PC-9 (cell line): Measurements from ENCODE around the gene GALNT13. TPM values are rescaled to one million over a fixed set of nuclear protein-coding genes. Genes with fewer than 3 reads are reported as not detected.

Experiments used
- BruUV-seq: library from RNA; stranded (reverse); fragments of 400-500 nt; replicated peaks from 2 replicates; lab custom pipeline; 2021; lab: Mats Ljungman, UMichigan
- CTCF ChIA-PET: fragments of 300-600 bp; sonication (Branson Sonifier 250); formaldehyde crosslinking; loops from one replicate; lab custom pipeline; 2022; ENCODE audit warnings: antibody characterized with exemption; lab: Charles Lee
- POLR2A ChIA-PET: fragments of 300-600 bp; sonication (Branson Sonifier 250); formaldehyde crosslinking; loops from one replicate; lab custom pipeline; 2022; ENCODE audit warnings: antibody characterized with exemption; ENCODE audit not compliant: unreplicated experiment; lab: Charles Lee
- DNase-seq, 2 experiments: peaks; one replicate each; pipeline versions ENCODE4 v3.0.0 to v3.0.0-alpha.2; 2015 to 2022; ENCODE audit warnings: mixed read lengths in 1 of 2
- H2AFZ ChIP-seq: fragments of 200-600 bp; sonication (generic); 2 replicates; pipeline ENCODE4 v1.8.1; 2017; ENCODE audit warnings: antibody characterized with exemption
- H3F3A ChIP-seq: fragments of 200-600 bp; sonication (generic); 2 replicates; pipeline ENCODE4 v1.8.1; 2017; ENCODE audit warnings: antibody characterized with exemption, mild to moderate bottlenecking, low read depth; ENCODE audit not compliant: insufficient read depth
- H3K27ac ChIP-seq: fragments of 200-600 bp; sonication (generic); 2 replicates; pipeline ENCODE4 v1.6.1; 2016; ENCODE audit warnings: mixed run types
- H3K27me3 ChIP-seq: fragments of 200-600 bp; sonication (generic); 2 replicates; pipeline ENCODE4 v1.6.1; 2016; ENCODE audit warnings: low read depth, mixed run types; ENCODE audit not compliant: insufficient read depth
- H3K36me3 ChIP-seq: fragments of 200-600 bp; sonication (generic); 2 replicates; pipeline ENCODE4 v1.6.1; 2016; ENCODE audit warnings: low read depth, mixed run types
- H3K4me1 ChIP-seq: fragments of 200-600 bp; sonication (generic); replicated peaks from 2 replicates; pipeline ENCODE4 v1.6.1; 2016; ENCODE audit warnings: mixed run types; ENCODE audit not compliant: insufficient read depth
- H3K4me2 ChIP-seq: fragments of 200-600 bp; sonication (generic); 2 replicates; pipeline ENCODE4 v1.6.1; 2017; ENCODE audit warnings: mixed run types
- H3K4me3 ChIP-seq: fragments of 200-600 bp; sonication (generic); 2 replicates; pipeline ENCODE4 v1.6.1; 2016; ENCODE audit warnings: mixed run types
- H3K79me2 ChIP-seq: fragments of 200-600 bp; sonication (generic); 2 replicates; pipeline ENCODE4 v1.6.1; 2017; ENCODE audit warnings: low read depth, mixed run types
- H3K9me2 ChIP-seq: fragments of 200-600 bp; sonication (generic); 2 replicates; pipeline ENCODE4 v1.8.1; 2017; ENCODE audit warnings: mild to moderate bottlenecking; ENCODE audit not compliant: insufficient read depth
- H3K9me3 ChIP-seq: fragments of 200-600 bp; sonication (generic); 2 replicates; pipeline ENCODE4 v1.8.1; 2016; ENCODE audit warnings: low read depth; ENCODE audit not compliant: insufficient read depth
- H4K20me1 ChIP-seq: fragments of 200-600 bp; sonication (generic); 2 replicates; pipeline ENCODE4 v1.8.1; 2017; ENCODE audit not compliant: insufficient read depth
- CTCF ChIP-seq: fragments of 200-600 bp; sonication (generic); conservative IDR thresholded peaks from 2 replicates; pipeline ENCODE4 v1.6.1; 2017; ENCODE audit warnings: mixed run types, antibody characterized with exemption, mild to moderate bottlenecking, moderate library complexity
- EZH2 ChIP-seq: fragments of 200-600 bp; sonication (generic); IDR thresholded peaks from 2 replicates; pipeline ENCODE4 v1.8.0; 2017; ENCODE audit warnings: antibody characterized with exemption, low read depth
- intact Hi-C: fragments of 100-400 bp; cut with micrococcal nuclease; formaldehyde crosslinking; loops from one replicate; pipeline ENCODE4 v1.10.0; 2022; ENCODE audit not compliant: unreplicated experiment
- total RNA-seq: library from RNA; stranded (reverse); gene quantifications from 2 replicates; pipeline ENCODE4 v1.2.3, GENCODE V29; 2021

The GALNT13 gene
- total RNA-seq, 1 experiment from 2014 or later, result 3.6 TPM

GRCh38 chr2:154422251-154422650 lies 550.5 kb downstream of the GALNT13 start:
- BruUV-seq, result no TSS peak
- Histone ChIP-seq H3K9me3 (no peaks in the 10 kb centered on the region), H3K4me3 (no peak overlapping the region), H3K4me2 (no peak overlapping the region), H3K79me2 (no peaks in the 10 kb centered on the region), H4K20me1 (no peaks in the 10 kb centered on the region), H3K27ac (no peak overlapping the region), H3K4me1 (no peaks in the 10 kb centered on the region), H3F3A (no peaks in the 10 kb centered on the region), H3K27me3 (no peaks in the 10 kb centered on the region), H3K36me3 (no peaks in the 10 kb centered on the region), H2AFZ (no peak overlapping the region), H3K9me2 (no peaks in the 10 kb centered on the region)
- intact Hi-C loops, result no loop called here
- DNase-seq, result no peak
- ChIA-PET POLR2A (no interaction called here), CTCF (no interaction called here)
- no peak for TF ChIP-seq EZH2
- TF ChIP-seq CTCF, result no peak

GRCh38 chr2:154425994-154426393 lies 554.3 kb downstream of the GALNT13 start:
- no peaks in the 10 kb centered on the region for H4K20me1 ChIP-seq
- ChIA-PET CTCF (no interaction called here), POLR2A (no interaction called here)
- no peaks in the 10 kb centered on the region for H3K27me3 ChIP-seq
- no peak overlapping the region for H3K4me2 ChIP-seq
- H3K9me3 ChIP-seq, result no peaks in the 10 kb centered on the region
- no peak for DNase-seq
- intact Hi-C loops, result no loop called here
- no peaks in the 10 kb centered on the region for H3K79me2 ChIP-seq
- H3F3A ChIP-seq, result no peaks in the 10 kb centered on the region
- H3K36me3 ChIP-seq, result no peaks in the 10 kb centered on the region
- no peak overlapping the region for H2AFZ ChIP-seq
- no peaks in the 10 kb centered on the region for H3K4me1 ChIP-seq
- H3K4me3 ChIP-seq, result no peak overlapping the region
- TF ChIP-seq CTCF, result no peak
- TF ChIP-seq EZH2, result no peak
- no peaks in the 10 kb centered on the region for H3K9me2 ChIP-seq
- no TSS peak for BruUV-seq
- H3K27ac ChIP-seq, result no peak overlapping the region

DNA sequence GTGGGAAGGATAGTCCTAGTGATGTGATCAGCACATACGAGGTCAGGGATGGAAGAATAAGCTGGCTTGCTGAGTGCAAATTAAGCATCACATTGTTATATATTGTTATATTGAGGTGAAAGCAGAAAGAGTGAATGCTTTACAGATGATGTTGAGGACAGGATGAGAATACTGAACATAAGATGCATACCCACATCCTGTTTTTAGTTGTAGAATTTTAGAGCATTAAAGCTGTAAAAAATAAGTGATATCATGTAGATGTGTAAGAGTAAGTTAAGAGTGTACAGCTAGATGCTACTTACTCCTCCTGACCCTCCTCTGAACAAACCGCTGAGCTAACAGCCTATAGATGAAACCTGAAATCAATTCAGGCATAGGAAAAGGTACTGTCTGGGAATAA lies 555.7 kb downstream of the GALNT13 start:
- Histone ChIP-seq H3K9me3 (no peaks in the 10 kb centered on the region), H3K79me2 (no peaks in the 10 kb centered on the region), H3K27me3 (no peaks in the 10 kb centered on the region), H3K4me3 (no peak overlapping the region), H3K36me3 (no peaks in the 10 kb centered on the region), H3F3A (no peaks in the 10 kb centered on the region), H3K27ac (no peak overlapping the region), H3K4me1 (no peaks in the 10 kb centered on the region), H4K20me1 (no peaks in the 10 kb centered on the region), H3K4me2 (no peak overlapping the region), H3K9me2 (no peaks in the 10 kb centered on the region), H2AFZ (no peak overlapping the region)
- POLR2A ChIA-PET, result no interaction called here
- intact Hi-C loops, result no loop called here
- BruUV-seq, result no TSS peak
- CTCF ChIA-PET, result no interaction called here
- DNase-seq, result no peak
- TF ChIP-seq CTCF, result no peak
- no peak for TF ChIP-seq EZH2
